Measurements from ENCODE around the gene MAPT. TPM values are rescaled to one million over a fixed set of nuclear protein-coding genes. Genes with fewer than 3 reads are reported as not detected.

MAPT gene
- total RNA-seq, 1 donor from 2014 or later, result 0.18 TPM

DNA sequence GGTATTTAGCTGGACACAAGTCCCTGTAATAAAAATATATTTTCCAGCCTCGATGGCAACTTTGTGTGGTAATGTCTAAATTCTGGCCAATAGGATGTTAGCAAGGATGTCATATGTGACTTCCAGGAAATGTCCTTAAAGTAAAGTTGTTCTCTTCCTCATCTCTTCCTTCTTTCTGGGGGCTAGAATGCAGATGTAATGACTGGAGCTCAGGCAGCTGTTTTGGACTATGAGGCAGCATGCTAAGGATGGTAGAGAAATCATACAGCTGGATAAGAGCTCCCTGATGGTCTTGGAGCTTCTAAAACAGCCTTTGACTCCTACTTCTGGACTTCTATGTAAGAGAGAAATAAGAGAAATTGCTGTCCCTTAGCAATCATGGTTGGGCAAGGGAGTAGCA, 16.9 kb upstream of the MAPT start:
- Mint-ChIP-seq H3K4me3 (no peak overlapping the region), H3K36me3 (ENCODE audit: low read depth) (no peaks in the 10 kb centered on the region), H3K27ac (no peak overlapping the region), H3K9me3 (peaks cover 3% of the 10 kb centered on the region), H3K27me3 (peaks cover 16% of the 10 kb centered on the region), H3K4me1 (peaks cover 4% of the 10 kb centered on the region)
- DNase-seq (no peak), ATAC-seq (ENCODE audit: low read depth) (no peak)
- ChIA-PET CTCF (interaction anchor here (0.8 kb wide), 1 partner anchor 46 kb away, joined by 3 read pairs; no protein-coding TSS in a partner anchor), POLR2A (no interaction called here)
- intact Hi-C loops (cut with micrococcal nuclease), result no loop called here
- TF ChIP-seq, protein P1, sequence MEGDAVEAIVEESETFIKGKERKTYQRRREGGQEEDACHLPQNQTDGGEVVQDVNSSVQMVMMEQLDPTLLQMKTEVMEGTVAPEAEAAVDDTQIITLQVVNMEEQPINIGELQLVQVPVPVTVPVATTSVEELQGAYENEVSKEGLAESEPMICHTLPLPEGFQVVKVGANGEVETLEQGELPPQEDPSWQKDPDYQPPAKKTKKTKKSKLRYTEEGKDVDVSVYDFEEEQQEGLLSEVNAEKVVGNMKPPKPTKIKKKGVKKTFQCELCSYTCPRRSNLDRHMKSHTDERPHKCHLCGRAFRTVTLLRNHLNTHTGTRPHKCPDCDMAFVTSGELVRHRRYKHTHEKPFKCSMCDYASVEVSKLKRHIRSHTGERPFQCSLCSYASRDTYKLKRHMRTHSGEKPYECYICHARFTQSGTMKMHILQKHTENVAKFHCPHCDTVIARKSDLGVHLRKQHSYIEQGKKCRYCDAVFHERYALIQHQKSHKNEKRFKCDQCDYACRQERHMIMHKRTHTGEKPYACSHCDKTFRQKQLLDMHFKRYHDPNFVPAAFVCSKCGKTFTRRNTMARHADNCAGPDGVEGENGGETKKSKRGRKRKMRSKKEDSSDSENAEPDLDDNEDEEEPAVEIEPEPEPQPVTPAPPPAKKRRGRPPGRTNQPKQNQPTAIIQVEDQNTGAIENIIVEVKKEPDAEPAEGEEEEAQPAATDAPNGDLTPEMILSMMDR (IDR thresholded peaks at IDR 0.05), result no peak

DNA sequence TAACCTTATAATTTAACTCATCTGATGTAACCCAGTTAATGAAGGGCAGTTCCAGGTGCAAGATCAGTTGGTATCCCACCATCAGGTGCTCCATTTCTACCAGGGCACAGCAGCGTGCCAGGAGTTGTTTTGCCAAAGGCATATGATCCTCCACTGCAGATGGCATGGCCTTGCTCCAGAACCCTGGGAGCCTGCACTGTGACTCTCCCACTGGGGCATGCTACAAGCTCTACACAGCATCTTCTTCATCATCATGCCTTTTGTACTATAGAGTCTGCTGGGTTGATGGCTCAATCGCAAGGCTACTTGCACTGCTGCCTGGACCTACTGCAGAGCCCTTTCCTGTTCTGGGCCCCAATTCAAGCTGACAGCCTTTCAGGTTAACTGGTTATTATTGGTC, 11.3 kb upstream of the MAPT start:
- no peaks in the 10 kb centered on the region for H3K36me3 Mint-ChIP-seq (ENCODE audit: low read depth)
- intact Hi-C loops (cut with micrococcal nuclease), result no loop called here
- no peak overlapping the region for H3K27ac Mint-ChIP-seq
- no peak overlapping the region for H3K4me3 Mint-ChIP-seq
- ChIA-PET CTCF (no interaction called here), POLR2A (no interaction called here)
- no peak for ATAC-seq (ENCODE audit: low read depth)
- TF ChIP-seq, protein P1 (IDR thresholded peaks at IDR 0.05), result no peak
- H3K9me3 Mint-ChIP-seq, result peaks cover 3% of the 10 kb centered on the region
- H3K27me3 Mint-ChIP-seq, result peaks cover 20% of the 10 kb centered on the region
- no peak for DNase-seq
- no peaks in the 10 kb centered on the region for H3K4me1 Mint-ChIP-seq

DNA sequence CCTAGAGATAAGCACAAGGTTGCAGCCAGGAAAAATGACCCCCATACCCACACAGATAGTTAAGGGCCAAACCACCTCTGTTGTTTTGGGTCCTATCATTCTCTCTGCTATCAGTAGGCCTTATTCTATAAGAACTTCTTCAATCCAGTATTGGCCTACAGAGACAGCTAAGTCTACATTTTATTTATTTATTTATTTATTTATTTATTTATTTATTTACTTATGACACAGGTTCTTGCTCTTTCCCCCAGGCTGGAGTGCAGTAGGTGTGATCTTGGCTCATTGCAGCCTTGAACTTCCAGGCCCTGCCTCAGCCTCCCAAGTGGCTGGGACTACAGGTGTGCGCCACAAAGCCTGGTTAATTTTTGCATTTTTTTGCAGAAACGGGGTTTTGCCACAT, 7.5 kb upstream of the MAPT start:
- Mint-ChIP-seq H3K9me3 (peaks cover 3% of the 10 kb centered on the region), H3K4me3 (no peak overlapping the region), H3K27me3 (peaks cover 11% of the 10 kb centered on the region), H3K36me3 (ENCODE audit: low read depth) (no peaks in the 10 kb centered on the region), H3K4me1 (no peaks in the 10 kb centered on the region), H3K27ac (no peak overlapping the region)
- TF ChIP-seq, protein P1 (IDR thresholded peaks at IDR 0.05), result no peak
- intact Hi-C loops (cut with micrococcal nuclease), result no loop called here
- CTCF ChIA-PET, result no interaction called here
- POLR2A ChIA-PET, result no interaction called here
- DNase-seq, result no peak
- no peak for ATAC-seq (ENCODE audit: low read depth)

DNA sequence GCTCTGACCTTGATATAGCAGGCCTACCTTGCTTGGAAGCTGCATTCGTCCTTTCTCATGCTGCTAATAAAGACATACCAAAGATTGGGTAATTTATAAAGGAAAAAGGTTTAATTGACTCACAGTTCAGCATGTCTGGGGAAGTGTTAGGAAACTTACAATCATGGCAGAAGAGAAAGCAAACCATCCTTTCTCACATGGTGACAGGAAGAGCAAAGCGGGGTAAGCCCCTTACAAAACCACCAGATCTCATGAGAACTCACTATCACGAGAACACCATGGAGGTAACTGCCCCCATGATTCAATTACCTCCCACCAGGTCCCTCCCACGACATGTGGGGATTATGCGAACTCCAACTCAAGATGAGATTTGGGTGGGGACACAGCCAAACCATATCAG, 6.0 kb upstream of the MAPT start:
- no peak overlapping the region for H3K4me3 Mint-ChIP-seq
- intact Hi-C loops (cut with micrococcal nuclease), result no loop called here
- no peak overlapping the region for H3K27ac Mint-ChIP-seq
- ChIA-PET POLR2A (no interaction called here), CTCF (no interaction called here)
- H3K36me3 Mint-ChIP-seq (ENCODE audit: low read depth), result no peaks in the 10 kb centered on the region
- TF ChIP-seq, protein P1 (IDR thresholded peaks at IDR 0.05), result no peak
- no peaks in the 10 kb centered on the region for H3K4me1 Mint-ChIP-seq
- H3K27me3 Mint-ChIP-seq, result peaks cover 4% of the 10 kb centered on the region
- peaks cover 3% of the 10 kb centered on the region for H3K9me3 Mint-ChIP-seq
- DNase-seq, result no peak
- ATAC-seq (ENCODE audit: low read depth), result no peak

DNA sequence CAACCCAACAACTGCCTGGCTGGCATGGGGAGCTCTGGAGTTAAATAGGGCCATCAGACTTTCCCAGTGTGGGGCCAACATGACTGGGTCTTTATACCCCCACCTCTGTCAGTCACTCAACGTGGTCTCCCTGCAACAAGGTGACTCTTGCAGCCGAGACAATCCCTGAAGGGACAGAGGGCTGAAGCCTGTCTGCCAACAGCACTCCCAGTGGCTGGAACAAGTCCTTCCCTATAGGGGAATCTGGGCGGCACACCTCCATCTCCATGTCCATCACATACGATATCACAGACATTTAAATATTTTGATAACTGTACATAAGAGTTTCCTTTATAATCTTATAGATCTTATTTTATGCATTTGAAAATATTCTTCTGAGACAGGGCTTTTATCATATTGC, 4.8 kb upstream of the MAPT start:
- CTCF ChIA-PET, result no interaction called here
- POLR2A ChIA-PET, result no interaction called here
- Mint-ChIP-seq H3K4me3 (no peak overlapping the region), H3K27me3 (no peaks in the 10 kb centered on the region), H3K9me3 (peaks cover 2% of the 10 kb centered on the region), H3K27ac (no peak overlapping the region), H3K4me1 (peaks cover 5% of the 10 kb centered on the region), H3K36me3 (ENCODE audit: low read depth) (no peaks in the 10 kb centered on the region)
- intact Hi-C loops (cut with micrococcal nuclease), result no loop called here
- TF ChIP-seq, protein P1 (IDR thresholded peaks at IDR 0.05), result no peak
- DNase-seq (no peak), ATAC-seq (ENCODE audit: low read depth) (no peak)

Measured in activated B cell treated with CpG ODN at 0.5 μM for 24 hours (primary cell).